ENCODE data around the gene CDYL2. TPM values are rescaled to one million over a fixed set of nuclear protein-coding genes. Genes with fewer than 3 reads are reported as not detected.

Gene CDYL2
- total and polyA plus RNA-seq, 5 experiments from 2014 or later: 0.28 to 14.2 (median 1.7) TPM

DNA sequence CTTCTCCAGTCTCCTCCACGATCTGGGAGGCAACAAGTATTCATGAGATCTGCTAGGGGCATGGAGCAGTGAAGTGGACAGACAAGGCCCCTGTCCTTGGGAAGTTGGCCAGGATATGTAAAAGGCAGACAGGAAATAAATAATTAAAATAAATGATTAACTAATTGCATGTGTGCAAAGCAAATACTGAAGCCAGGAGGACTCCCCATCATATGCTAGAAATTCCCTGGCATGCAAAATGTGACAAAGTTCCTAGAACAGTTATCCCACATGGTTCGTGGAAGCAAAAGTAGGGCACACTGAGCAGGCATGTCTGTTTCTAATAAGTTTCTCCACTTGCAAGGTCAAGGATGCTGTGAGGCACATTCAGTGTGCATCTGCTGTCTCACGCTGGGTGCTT lies 86.8 kb downstream of the CDYL2 start:
- ATAC-seq (no peak), DNase-seq (no peak)
- H3K4me3 Mint-ChIP-seq: no peak overlapping the region
- peaks cover 6 to 18% (median 11%) of the 10 kb centered on the region in 4 donors for H3K4me1 Mint-ChIP-seq
- peaks cover 0 to 6% (median 3%) of the 10 kb centered on the region in 9 donors for H3K9me3 Mint-ChIP-seq
- no peak overlapping the region for H3K27ac Mint-ChIP-seq
- POLR2A ChIA-PET: no interaction called here
- peaks cover 0 to 9% (median 8%) of the 10 kb centered on the region in 3 donors for H3K36me3 Mint-ChIP-seq
- no peaks in the 10 kb centered on the region for H3K27me3 Mint-ChIP-seq

DNA sequence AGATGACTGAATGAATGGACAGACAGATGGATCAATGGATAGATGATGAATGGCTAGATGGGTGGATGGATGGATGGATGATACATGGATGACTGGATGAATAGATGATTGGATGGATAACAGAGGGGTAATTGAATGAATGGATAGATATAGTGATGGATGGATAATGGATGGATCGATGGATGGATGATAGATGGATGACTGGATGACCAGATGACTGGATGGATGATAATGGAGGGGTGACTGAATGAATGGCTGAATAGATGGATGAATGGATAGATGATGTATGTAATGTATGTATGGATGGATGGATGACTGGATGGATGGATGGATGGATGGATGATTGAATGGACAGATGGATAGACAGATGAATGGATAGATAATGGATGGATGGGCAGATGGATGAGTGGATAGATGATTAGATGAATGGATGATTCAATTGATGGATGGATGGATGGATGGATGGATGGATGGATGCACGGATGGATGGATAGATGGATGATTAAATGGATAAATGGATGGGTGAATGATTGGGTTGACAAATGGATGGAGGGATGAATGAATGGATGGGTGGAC lies 87.7 kb downstream of the CDYL2 start:
- peaks cover 0 to 4% (median 3%) of the 10 kb centered on the region in 3 donors for H3K36me3 Mint-ChIP-seq
- DNase-seq: no peak
- H3K4me1 Mint-ChIP-seq: peaks cover 5 to 18% (median 11%) of the 10 kb centered on the region in 4 donors
- POLR2A ChIA-PET: no interaction called here
- H3K9me3 Mint-ChIP-seq: peaks cover 0 to 2% (median 0%) of the 10 kb centered on the region in 9 donors
- ATAC-seq: no peak
- no peaks in the 10 kb centered on the region for H3K27me3 Mint-ChIP-seq
- no peak overlapping the region for H3K4me3 Mint-ChIP-seq
- no peak overlapping the region for H3K27ac Mint-ChIP-seq

DNA sequence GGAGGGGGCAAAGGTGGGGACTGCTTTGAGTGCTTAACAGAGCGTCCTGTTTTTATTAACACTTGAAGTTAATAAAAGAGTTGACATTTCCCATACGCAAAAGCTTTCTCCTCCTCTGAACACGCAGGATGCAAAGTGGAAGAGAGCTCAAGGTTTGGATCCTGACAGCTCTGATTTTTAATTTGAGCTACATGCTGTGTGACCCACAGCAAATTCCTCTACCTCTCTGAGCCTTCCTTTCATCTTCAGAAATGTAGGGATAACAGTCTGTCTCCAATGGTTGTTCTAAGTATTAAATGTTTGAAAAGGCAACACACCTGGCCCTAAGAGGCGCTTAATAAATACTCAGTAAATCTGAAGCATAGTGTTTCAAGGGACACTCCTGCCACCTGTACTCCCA lies 93.0 kb downstream of the CDYL2 start:
- Mint-ChIP-seq H3K9me3 (peaks cover 0 to 4% (median 0%) of the 10 kb centered on the region in 9 donors), H3K36me3 (peaks cover 0 to 4% (median 3%) of the 10 kb centered on the region in 3 donors)

DNA sequence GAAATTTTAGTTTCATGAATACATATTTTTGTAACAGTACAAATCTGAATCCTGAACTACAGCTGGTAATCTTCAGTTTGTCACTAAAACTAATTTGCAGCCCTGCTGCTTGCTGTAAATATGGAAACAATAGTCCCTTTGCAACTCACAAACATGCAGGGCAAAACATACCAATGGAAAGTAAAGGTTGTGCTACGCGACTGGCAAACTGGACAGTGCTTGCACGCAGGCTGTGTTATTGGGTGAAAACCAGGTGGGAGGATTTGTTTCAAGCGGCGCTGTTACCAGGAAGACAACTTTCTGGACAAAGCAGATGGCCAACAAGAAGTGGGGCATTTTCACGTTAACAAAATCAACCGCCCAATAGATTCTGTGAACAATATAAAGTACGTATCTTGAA lies 93.5 kb downstream of the CDYL2 start:
- POLR2A ChIA-PET: no interaction called here
- H3K27me3 Mint-ChIP-seq: no peaks in the 10 kb centered on the region
- peaks cover 0 to 3% (median 0%) of the 10 kb centered on the region in 4 donors for H3K4me1 Mint-ChIP-seq
- DNase-seq (no peak), ATAC-seq (no peak)
- H3K9me3 Mint-ChIP-seq: peaks cover 0 to 4% (median 0%) of the 10 kb centered on the region in 9 donors
- peaks cover 0 to 5% (median 4%) of the 10 kb centered on the region in 3 donors for H3K36me3 Mint-ChIP-seq
- H3K4me3 Mint-ChIP-seq: no peak overlapping the region
- H3K27ac Mint-ChIP-seq: no peak overlapping the region

More for the DNA sequence above, 93.0 kb downstream of the CDYL2 start:
- Mint-ChIP-seq H3K27me3 (no peaks in the 10 kb centered on the region), H3K27ac (no peak overlapping the region), H3K4me3 (no peak overlapping the region), H3K4me1 (peaks cover 0 to under 1% (median 0%) of the 10 kb centered on the region in 4 donors)
- POLR2A ChIA-PET: no interaction called here
- ATAC-seq (no peak), DNase-seq (no peak)

DNA sequence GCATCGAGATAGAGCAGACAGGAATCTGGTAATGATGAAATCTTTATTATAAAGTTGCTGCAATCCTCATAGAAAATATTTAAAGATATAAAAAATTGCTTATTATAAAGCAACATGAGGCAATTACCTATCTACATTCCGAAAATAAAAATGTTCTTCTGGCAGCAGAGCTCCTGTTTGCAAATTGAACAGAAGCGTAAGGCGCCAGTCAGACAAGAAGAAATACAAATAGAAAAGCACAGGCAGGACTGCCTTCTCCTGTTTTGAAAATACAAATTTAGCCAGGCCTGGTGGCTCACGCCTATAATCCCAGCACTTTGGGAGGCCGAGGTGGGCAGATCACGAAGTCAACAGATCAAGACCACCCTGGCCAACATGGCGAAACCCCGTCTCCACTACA lies 95.6 kb downstream of the CDYL2 start:
- DNase-seq (no peak), ATAC-seq (no peak)
- Mint-ChIP-seq H3K9me3 (peaks cover 0 to 4% (median 0%) of the 10 kb centered on the region in 9 donors), H3K4me1 (peaks cover 0 to 8% (median 0%) of the 10 kb centered on the region in 4 donors), H3K27me3 (no peaks in the 10 kb centered on the region), H3K36me3 (peaks cover 0 to 7% (median 4%) of the 10 kb centered on the region in 3 donors), H3K4me3 (no peak overlapping the region), H3K27ac (no peak overlapping the region)
- POLR2A ChIA-PET: no interaction called here

DNA sequence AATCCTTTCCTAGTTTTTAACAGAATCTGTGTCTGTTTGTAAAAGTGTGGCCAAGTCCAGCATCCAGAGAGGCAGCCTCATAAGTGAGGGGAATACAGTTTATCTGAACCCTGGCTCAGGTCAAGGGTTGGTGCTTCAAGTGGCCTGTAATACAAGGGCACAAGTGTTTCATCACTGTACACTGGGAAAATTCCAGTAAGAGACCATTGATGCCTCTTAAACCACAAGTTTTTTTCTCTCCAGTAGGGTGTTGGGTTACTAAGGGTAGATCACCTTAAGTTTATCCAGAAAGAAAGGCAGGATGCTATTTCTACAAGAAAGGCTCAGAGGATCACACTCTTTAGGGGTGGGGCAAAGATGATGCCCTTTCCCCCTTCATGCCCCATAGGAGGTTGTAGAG lies 96.7 kb downstream of the CDYL2 start:
- peaks cover 0 to 8% (median under 1%) of the 10 kb centered on the region in 4 donors for H3K4me1 Mint-ChIP-seq
- no peak overlapping the region for H3K27ac Mint-ChIP-seq
- H3K9me3 Mint-ChIP-seq: peaks cover 0 to 4% (median 0%) of the 10 kb centered on the region in 9 donors
- ATAC-seq (no peak), DNase-seq (no peak)
- H3K27me3 Mint-ChIP-seq: no peaks in the 10 kb centered on the region
- H3K36me3 Mint-ChIP-seq: peaks cover 0 to 4% (median 0%) of the 10 kb centered on the region in 3 donors
- H3K4me3 Mint-ChIP-seq: no peak overlapping the region
- POLR2A ChIA-PET: no interaction called here

DNA sequence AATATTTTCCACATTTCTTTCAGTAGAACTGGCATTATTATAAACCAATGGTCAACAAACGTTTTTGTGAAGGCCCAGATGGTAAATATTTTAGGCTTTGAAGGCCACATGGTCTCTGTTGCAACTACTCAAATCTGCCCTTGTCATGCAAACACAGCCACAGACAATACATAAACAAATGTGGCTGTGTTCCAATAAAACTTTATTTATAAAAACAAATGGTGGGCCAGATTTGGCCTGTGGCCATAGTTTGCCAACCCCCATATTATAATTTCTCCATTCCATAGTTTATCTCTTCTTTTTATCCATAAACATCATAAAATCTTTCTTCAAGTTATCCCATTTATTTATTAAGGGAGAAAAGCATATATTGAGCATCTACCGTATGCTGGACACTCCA lies 98.8 kb downstream of the CDYL2 start:
- DNase-seq: no peak
- no peak overlapping the region for H3K27ac Mint-ChIP-seq
- H3K9me3 Mint-ChIP-seq: peaks cover 0 to 4% (median 0%) of the 10 kb centered on the region in 9 donors
- POLR2A ChIA-PET: no interaction called here
- peaks cover 0 to 4% (median 0%) of the 10 kb centered on the region in 3 donors for H3K36me3 Mint-ChIP-seq
- peaks cover 0 to 8% (median 6%) of the 10 kb centered on the region in 4 donors for H3K4me1 Mint-ChIP-seq
- ATAC-seq: no peak
- H3K4me3 Mint-ChIP-seq: no peak overlapping the region
- no peaks in the 10 kb centered on the region for H3K27me3 Mint-ChIP-seq

DNA sequence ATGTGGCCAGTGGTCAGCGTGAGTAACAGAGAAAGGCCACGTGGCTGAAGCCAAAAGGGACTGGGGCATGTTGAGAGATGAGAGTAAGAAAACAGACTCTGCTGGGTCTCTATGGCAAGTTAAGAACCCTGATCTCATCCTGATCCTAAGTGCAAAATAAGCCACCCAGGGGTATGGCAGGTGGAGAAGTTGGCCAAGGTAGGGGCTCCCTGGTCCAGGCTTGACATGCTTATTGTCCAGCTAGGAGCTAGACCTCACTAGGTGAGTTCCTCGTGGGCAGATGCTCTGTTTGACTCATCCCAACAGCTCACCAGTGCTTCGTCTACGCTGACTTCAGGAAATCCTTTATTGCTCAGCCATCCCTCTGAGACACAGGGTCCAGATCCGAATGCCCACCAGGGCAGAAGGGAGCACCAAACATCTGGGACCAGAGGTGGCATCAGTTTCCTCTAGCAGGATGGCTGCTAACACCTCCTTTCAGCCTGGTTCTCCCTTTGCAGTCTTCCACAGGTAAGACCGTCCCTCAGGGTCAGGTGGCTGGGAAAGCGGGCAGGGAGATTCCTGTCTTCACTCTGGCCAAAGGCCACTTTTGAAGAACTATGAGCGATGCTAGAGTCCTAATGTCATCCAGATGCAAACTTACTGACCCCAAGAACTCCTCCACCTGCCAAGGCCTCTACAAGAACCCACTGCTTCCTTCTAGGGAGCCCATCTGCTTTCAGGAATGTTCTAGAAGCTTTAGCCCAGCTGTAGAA lies 99.5 kb downstream of the CDYL2 start:
- POLR2A ChIA-PET: no interaction called here
- Mint-ChIP-seq H3K9me3 (peaks cover 0 to 4% (median 0%) of the 10 kb centered on the region in 9 donors), H3K27me3 (no peaks in the 10 kb centered on the region), H3K4me1 (peaks cover 0 to 8% (median 6%) of the 10 kb centered on the region in 4 donors), H3K27ac (no peak overlapping the region), H3K36me3 (peaks cover 0 to 4% (median 0%) of the 10 kb centered on the region in 3 donors), H3K4me3 (no peak overlapping the region)
- DNase-seq: no peak
- ATAC-seq: no peak

DNA sequence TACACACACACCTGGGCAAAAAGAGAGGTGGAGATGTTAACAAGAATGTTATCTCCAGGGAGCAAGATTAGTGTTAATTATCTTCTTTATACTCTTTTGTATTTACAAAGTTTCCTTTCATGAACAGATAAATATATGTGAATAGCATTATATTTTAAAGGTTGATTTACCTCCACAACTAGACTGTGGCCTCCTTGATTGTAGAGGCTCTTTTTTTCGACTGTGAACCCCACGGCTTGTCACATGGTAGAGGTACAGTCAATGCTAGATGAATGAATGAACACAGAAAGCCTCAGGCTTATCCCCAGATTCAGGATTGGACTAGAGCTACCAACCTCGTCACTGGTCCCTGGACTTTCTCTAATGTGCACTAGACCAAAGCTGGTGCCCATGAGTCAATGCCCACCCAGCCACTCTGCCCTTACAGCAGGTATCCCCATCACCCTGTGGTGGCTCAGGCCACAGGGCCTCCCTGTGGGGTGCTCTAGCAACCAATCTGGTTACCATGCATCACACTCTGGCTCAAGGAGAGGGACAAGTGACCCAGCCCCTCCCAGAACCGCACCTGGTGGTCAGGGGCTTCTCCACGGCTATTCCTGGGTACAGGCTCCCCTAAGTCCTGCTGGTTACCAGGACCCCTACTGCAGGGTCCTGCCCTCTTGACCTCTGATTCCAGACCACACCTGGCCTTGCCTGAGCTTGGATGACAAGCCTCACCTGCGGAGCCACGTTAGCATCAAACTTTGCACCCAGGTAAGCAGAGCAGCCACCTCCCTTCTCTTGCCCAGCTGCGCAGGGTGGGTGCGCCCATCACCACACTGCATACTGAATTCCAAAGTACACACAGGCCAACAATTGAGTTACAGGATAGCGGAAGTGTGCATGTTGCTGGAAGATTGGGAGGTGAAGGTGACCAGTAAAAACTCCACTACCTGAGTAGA lies 101.0 kb downstream of the CDYL2 start:
- no peak overlapping the region for H3K4me3 Mint-ChIP-seq
- ATAC-seq (no peak), DNase-seq (no peak)
- peaks cover 0 to 4% (median 2%) of the 10 kb centered on the region in 3 donors for H3K36me3 Mint-ChIP-seq
- POLR2A ChIA-PET: no interaction called here
- H3K9me3 Mint-ChIP-seq: peaks cover 0 to 2% (median 0%) of the 10 kb centered on the region in 9 donors
- H3K4me1 Mint-ChIP-seq: peaks cover 5 to 11% (median 10%) of the 10 kb centered on the region in 4 donors
- no peaks in the 10 kb centered on the region for H3K27me3 Mint-ChIP-seq
- H3K27ac Mint-ChIP-seq: no peak overlapping the region

DNA sequence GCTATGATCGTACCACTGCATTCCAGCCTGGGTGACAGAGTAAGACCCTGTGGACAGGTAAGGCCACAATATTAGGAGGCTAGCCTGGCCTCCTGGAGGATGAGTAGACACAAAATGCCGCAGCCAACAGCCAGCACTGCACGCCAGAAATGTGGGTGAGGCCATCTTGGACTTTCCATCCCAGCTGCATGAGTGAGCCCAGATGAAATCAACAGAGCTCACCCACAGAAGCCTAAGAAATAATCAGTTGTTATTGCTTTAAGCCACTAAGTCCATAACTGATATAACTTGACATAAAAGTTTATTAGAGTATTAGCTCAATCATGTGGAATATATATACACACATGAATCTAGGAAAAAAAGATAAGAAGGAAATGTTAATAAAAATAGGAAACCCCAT lies 101.7 kb downstream of the CDYL2 start:
- POLR2A ChIA-PET: no interaction called here
- Mint-ChIP-seq H3K9me3 (peaks cover 0 to 3% (median 0%) of the 10 kb centered on the region in 9 donors), H3K4me3 (no peak overlapping the region), H3K36me3 (peaks cover 0 to 4% (median 2%) of the 10 kb centered on the region in 3 donors), H3K27ac (no peak overlapping the region), H3K4me1 (peaks cover 6 to 11% (median 10%) of the 10 kb centered on the region in 4 donors), H3K27me3 (no peaks in the 10 kb centered on the region)
- DNase-seq (no peak), ATAC-seq (no peak)

DNA sequence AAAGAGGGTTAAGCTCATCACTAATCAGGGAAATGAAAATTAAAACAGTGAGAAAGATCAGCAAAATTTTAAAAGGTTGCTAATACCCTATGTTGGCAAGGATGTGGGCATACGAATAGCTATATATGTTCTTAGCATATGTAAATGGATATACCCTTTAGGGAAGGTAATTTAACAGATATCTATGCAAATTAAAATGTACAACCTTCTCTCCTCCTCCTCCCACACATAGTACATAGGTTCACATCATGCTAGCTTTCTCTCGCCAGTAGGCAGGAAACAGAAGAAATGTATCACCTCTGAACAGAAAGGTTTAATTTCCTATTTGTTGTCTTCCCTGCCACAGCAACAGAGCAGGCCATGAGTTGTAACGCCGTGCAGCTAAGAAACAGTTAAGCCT lies 103.8 kb downstream of the CDYL2 start:
- no peaks in the 10 kb centered on the region for H3K27me3 Mint-ChIP-seq
- no peak overlapping the region for H3K27ac Mint-ChIP-seq
- peaks cover 0 to 2% (median 0%) of the 10 kb centered on the region in 3 donors for H3K36me3 Mint-ChIP-seq
- POLR2A ChIA-PET: no interaction called here
- peaks cover 6 to 11% (median 9%) of the 10 kb centered on the region in 4 donors for H3K4me1 Mint-ChIP-seq
- peaks cover 0 to 11% (median 2%) of the 10 kb centered on the region in 9 donors for H3K9me3 Mint-ChIP-seq
- H3K4me3 Mint-ChIP-seq: no peak overlapping the region
- DNase-seq (no peak), ATAC-seq (no peak)

DNA sequence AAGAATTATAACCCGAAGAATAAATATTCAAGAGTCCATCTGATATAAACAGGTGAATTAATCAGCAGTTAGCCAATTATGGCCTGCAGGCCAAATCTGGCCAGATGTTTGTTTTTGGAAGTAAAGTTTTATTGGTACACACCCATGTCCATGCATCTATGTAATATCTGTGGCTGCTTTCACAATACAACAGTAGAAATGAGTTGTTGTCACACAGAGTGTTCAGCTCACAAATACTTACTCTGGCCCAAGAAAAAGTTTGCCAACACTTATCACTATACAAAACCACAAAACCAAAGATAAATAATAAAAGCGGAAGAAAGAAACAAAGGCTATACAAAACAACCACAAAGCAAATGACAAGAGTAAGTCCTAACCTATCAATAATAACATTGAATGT lies 109.4 kb downstream of the CDYL2 start:
- Mint-ChIP-seq H3K27me3 (no peaks in the 10 kb centered on the region), H3K4me3 (no peak overlapping the region), H3K9me3 (peaks cover 0 to 11% (median 2%) of the 10 kb centered on the region in 9 donors), H3K36me3 (peaks cover 0 to 11% (median 0%) of the 10 kb centered on the region in 3 donors), H3K4me1 (peaks cover 4 to 26% (median 20%) of the 10 kb centered on the region in 4 donors), H3K27ac (no peak overlapping the region)
- POLR2A ChIA-PET: no interaction called here
- ATAC-seq: no peak
- DNase-seq: no peak
